GM19438 (cell line): ENCODE data around the gene INPP5A.
"Not testable (repeated sequence)": the region's sequence is repeated elsewhere in the genome, so short reads cannot be mapped to it uniquely, and the experiment has no call there.

Experiments used
- ATAC-seq: cut with Tn5 transposase; IDR thresholded peaks from one replicate; pipeline ENCODE4 v1.9.1; 2021; ENCODE audit warnings: low read depth; ENCODE audit not compliant: unreplicated experiment

The INPP5A gene

DNA sequence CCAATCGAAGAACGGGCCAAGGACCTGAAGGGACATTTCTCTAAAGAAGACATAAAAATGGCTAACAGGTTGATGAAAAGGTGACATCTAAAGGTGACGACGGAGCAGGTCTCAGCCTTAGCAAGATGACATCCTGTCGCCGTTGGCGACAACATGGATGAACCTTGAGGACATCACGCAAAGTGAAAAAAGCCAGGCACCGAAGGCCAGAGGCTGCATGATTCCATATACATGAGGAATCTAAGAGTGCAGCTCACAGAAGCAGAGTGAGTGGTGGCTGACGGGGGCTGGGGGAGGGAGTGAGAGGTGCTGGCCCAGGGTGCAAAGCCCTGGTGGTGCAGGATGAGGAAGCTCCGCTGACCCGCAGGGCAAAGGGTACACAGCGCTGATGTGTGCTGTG lies 282.5 kb downstream of the INPP5A start:
- no peak for ATAC-seq

DNA sequence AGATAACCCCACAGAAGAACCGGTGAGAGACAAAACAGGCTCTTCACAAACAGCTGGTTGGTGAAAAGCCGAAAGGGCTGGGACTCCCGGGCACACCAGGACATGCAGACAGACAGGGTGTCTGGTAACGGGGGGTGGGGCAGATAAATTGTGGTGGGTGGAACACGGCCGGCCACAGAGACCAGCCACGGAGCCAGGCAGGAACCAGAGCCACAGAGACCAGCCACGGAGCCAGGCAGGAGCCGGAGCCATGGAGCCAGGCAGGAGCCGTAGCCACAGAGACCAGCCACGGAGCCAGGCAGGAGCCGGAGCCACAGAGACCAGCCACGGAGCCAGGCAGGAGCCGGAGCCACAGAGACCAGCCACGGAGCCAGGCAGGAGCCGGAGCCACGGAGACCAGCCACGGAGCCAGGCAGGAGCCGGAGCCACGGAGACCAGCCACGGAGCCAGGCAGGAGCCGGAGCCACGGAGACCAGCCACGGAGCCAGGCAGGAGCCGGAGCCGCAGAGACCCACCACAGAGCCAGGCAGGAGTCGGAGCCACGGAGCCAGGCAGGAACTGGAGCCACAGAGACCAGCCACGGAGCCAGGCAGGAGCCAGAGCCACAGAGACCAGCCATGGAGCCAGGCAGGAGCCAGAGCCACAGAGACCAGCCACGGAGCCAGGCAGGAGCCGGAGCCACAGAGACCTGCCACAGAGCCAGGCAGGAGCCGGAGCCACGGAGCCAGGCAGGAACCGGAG lies 288.4 kb downstream of the INPP5A start:
- ATAC-seq = not testable (repeated sequence)

DNA sequence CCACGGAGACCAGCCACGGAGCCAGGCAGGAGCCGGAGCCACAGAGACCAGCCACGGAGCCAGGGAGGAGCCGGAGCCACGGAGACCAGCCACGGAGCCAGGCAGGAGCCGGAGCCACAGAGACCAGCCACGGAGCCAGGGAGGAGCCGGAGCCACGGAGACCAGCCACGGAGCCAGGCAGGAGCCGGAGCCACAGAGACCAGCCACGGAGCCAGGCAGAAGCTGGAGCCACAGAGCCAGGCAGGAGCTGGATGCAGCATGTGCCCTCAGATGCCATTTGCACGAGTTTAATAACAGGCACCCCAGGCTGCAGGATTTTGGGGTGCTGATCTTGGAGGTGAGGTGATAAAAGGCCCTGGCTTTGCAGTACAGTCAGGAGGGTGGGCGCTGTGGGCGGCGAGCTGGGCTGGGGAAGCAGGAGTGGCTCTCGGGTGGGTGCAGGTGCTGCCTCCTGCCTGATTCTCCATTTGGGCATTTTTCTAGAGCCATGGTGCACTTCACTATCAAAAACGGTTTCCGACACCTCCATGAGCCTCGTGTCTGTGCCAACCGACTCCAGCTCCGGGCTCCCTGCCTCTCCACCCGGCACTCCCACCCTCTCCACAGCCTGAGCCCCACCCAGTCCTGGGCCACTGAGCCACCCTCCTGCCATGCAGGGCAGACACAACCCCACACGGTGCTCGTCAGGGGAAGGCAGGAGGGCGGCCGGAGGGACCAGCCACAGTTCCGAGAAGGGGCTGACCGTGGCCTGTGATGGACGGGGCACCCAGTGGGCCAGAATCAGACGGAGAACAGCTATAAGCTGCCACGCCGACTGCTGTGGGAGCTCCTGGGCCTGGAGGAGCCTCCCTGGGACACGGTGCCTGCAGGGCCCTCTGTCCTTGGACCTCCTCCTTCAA lies 289.2 kb downstream of the INPP5A start:
- ATAC-seq = no peak

DNA sequence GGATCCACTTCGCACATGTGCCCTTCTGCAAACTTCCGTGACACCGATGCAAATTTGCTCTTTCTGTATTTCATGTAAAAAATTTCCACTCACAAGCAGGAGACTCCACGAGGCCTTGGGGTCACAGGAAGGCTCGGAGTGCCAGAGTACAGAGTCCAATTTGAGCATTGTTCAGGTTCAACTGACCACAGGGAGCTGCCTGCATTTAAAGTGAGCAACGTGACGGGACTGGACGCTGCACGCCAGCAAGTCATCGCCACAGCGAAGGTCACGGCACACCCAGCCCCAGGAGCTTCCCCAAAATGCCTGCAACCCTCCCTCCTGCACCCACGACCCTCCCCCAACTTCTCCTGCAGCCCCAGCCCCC lies 289.8 kb downstream of the INPP5A start:
- ATAC-seq = no peak

DNA sequence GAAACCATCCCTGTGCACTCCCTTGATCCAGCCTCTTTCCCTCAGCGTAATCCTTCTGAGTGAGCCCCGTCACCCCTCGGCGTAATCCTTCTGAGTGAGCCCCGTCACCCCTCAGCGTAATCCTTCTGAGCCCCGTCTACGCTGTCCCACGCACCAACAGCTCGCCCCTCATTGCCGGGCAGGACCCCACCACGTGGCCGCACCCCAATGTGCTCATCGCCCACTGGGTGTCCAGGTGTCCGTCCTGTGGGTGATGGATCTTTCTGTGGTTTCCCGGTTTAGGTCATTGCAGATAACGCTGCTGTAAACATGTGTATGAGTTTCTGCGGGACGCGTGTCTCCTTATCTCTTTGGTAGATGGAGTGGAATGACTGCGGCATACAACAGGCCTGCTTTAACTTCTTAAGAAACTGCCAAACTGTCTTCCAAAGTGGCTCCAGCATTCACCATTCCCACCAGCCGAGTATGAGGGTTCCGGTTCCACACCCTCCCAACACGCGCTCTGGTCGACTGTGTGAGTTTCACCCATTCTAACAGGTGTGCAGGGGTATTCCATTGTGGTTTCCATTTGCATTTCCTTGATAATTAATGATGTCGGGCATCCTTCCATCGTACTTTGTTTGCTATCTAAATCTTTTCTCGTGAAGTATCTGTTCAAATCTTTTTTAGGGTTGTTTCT lies 290.4 kb downstream of the INPP5A start:
- no peak for ATAC-seq

DNA sequence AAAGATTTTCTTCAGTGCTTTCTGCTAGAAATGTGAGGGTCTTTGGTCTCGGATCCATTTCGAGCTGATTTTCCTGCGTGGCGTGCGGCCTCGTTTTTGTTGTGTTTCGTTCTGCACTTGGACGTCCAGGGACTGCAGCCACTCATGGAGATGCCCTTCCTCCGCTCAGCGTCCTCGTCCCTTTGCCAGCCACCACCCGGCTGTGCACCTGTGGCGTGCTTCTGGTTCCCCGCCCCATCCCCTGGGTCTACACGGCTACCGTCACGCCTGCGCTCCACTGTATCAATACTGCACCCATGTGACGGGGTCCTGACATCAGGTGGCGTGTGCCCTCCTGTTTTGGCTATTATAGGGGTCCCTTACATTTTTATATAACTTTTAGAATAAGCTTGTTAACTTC lies 291.1 kb downstream of the INPP5A start:
- ATAC-seq = no peak

DNA sequence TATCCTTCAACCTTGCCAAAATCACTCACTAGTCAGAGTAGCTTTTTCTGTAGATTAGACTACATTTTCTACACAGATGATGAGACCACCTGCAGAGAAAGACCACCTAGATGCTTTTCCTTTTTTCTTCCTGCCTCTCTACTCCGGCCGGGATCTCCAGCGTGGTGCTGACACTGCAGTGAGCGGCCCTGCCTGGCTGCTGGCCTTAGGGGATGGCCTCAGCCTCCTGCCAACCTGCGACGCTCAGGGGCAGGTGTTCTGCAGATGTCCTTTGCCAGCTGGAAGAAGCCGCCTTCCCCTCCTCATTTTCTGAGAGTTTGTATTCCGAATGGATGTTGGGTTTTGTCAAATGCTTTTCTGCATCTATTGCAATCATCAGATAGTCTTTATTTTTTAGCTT lies 291.8 kb downstream of the INPP5A start:
- no peak for ATAC-seq

DNA sequence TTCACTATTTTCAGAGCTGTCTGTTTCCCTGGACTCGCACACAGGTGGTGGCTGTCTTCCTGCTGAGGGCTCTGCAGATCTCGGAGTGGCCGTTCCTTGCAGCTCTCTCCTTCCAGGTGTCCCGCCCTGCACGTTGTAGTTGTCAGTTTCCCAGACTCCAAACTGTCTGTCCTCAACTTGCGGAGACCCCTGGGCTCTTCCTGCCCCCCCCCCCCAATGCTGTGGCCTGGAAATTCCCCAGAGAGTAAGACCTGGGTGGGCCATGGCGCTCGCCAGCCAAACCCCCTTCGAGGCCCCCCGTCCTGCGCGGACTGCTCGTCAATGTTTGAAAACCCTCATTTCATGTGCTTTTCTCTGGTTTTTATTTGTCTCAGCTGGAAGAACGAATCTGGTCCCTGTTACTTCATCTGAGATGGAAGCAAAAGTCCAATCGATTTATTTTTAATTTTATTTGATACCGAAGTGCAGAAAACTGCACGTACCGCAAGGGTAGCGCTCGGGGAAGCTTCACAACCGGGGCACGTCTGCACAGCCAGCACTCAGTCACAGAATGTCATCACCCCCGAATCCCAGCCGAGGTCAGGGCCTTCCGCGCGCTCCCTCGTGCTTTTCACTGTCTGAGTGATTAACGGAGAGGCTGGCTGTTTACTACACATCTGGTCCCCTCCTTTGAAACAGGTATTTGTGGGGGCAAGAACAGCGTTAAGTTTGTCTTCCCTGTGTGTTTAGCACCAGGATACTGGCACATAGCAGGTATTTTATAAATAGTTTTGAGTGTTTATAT lies 294.8 kb downstream of the INPP5A start:
- no peak for ATAC-seq
